Calu3 (cell line): Measurements from ENCODE around the gene CISTR. TPM values are rescaled to one million over a fixed set of nuclear protein-coding genes. Genes with fewer than 3 reads are reported as not detected.
"Not testable (repeated sequence)": the region's sequence is repeated elsewhere in the genome, so short reads cannot be mapped to it uniquely, and the experiment has no call there.

Source experiments
- BruUV-seq: library from RNA; stranded (reverse); fragments of 400-500 nt; replicated peaks from 2 replicates; lab custom pipeline; 2021; lab: Mats Ljungman, UMichigan
- CTCF ChIA-PET: fragments of 300-600 bp; sonication (Branson Sonifier 250); formaldehyde crosslinking; loops from one replicate; lab custom pipeline; 2022; ENCODE audit warnings: antibody characterized with exemption; lab: Charles Lee
- DNase-seq: peaks from one replicate; pipeline ENCODE4 v3.0.0; 2022
- H3K27ac Mint-ChIP-seq: one replicate; pipeline ENCODE4 v1.8.0; 2022; ENCODE audit warnings: mixed read lengths; ENCODE audit not compliant: unreplicated experiment
- H3K27me3 Mint-ChIP-seq: one replicate; pipeline ENCODE4 v1.8.0; 2022; ENCODE audit warnings: mixed read lengths; ENCODE audit not compliant: unreplicated experiment
- H3K36me3 Mint-ChIP-seq: one replicate; pipeline ENCODE4 v1.8.0; 2022; ENCODE audit warnings: mild to moderate bottlenecking, moderate library complexity, mixed read lengths; ENCODE audit not compliant: insufficient read depth, unreplicated experiment
- H3K4me1 Mint-ChIP-seq: one replicate; pipeline ENCODE4 v1.8.0; 2022; ENCODE audit warnings: mild to moderate bottlenecking, low read depth, mixed read lengths; ENCODE audit not compliant: unreplicated experiment
- H3K4me3 Mint-ChIP-seq: one replicate; pipeline ENCODE4 v1.8.0; 2022; ENCODE audit warnings: mild to moderate bottlenecking, low read depth, moderate library complexity, mixed read lengths; ENCODE audit not compliant: unreplicated experiment
- H3K9me3 Mint-ChIP-seq: one replicate; pipeline ENCODE4 v1.8.0; 2022; ENCODE audit warnings: low read depth, mixed read lengths; ENCODE audit not compliant: unreplicated experiment
- intact Hi-C: fragments of 100-400 bp; cut with micrococcal nuclease; formaldehyde crosslinking; loops from one replicate; pipeline ENCODE4 v1.10.0; 2022; ENCODE audit not compliant: unreplicated experiment
- total RNA-seq: library from RNA; stranded (reverse); gene quantifications from 2 replicates; pipeline ENCODE4 v1.2.3, GENCODE V29; 2022
- TF ChIP-seq, protein P1 (sequence below): fragments of 200-600 bp; IDR thresholded peaks from one replicate; pipeline ENCODE4 v1.8.0; 2022; ENCODE audit warnings: antibody characterized with exemption; ENCODE audit not compliant: unreplicated experiment

CISTR gene
- total RNA-seq, 1 experiment from 2014 or later = not detected

DNA sequence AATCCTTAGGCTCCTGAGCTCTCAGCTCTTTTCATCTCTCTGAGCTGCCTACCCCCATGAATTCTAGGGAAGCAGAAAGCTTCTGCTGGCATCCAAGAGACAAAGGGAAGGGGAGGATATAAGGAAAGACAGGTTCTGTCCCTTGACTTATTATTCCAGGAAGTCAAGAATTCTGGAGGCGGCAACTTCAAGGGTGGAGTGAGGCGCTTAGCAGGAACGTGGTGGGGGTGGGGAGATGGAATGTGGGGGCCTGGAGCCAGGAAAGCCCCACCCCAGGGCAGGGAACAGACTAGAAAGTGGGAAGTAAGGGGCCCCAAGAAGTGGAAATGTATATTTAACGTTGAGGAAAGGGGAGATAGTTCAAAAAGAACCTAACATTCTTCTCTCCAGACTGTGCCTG lies 26.0 kb downstream of the CISTR start:
- Mint-ChIP-seq H3K36me3 (peaks cover 16% of the 10 kb centered on the region), H3K4me1 (peaks cover 10% of the 10 kb centered on the region), H3K27ac (no peak overlapping the region), H3K27me3 (no peaks in the 10 kb centered on the region), H3K9me3 (no peaks in the 10 kb centered on the region), H3K4me3 (peak overlapping the region; percentile 92)
- TF ChIP-seq, protein P1, sequence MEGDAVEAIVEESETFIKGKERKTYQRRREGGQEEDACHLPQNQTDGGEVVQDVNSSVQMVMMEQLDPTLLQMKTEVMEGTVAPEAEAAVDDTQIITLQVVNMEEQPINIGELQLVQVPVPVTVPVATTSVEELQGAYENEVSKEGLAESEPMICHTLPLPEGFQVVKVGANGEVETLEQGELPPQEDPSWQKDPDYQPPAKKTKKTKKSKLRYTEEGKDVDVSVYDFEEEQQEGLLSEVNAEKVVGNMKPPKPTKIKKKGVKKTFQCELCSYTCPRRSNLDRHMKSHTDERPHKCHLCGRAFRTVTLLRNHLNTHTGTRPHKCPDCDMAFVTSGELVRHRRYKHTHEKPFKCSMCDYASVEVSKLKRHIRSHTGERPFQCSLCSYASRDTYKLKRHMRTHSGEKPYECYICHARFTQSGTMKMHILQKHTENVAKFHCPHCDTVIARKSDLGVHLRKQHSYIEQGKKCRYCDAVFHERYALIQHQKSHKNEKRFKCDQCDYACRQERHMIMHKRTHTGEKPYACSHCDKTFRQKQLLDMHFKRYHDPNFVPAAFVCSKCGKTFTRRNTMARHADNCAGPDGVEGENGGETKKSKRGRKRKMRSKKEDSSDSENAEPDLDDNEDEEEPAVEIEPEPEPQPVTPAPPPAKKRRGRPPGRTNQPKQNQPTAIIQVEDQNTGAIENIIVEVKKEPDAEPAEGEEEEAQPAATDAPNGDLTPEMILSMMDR = no peak
- CTCF ChIA-PET = interaction anchor here (0.7 to 1.2 kb wide), 2 partner anchors 18 to 316 kb away, joined by 3 to 4 read pairs; no protein-coding TSS in a partner anchor
- no peak for DNase-seq
- no TSS peak for BruUV-seq
- intact Hi-C loops = no loop called here

DNA sequence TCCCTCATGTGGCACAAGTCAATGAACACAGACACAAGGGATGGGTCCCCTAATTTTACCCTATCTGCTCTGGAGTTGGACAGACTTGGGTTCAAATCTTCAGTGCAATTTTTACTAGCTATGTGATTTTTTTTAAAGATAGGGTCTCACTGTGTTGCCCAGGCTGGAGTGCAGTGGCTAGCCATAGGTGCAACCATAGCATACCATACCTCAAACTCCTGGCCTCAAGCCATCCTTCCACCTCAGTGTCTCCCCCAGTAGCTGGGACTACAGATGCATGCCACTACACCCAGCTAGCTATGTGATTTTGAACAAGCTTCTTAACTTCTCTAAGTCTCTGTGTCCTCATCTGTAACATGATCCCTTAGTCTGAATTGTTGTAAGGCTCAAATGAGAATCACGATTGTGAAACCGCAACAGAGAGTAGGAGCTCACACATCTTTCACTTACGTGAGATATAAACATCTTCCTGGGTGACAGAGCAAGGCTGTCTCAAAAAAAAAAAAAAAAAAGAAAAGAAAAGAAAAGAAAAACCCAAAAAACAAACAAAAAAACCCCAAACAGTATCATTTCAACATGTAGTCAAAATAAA lies 29.2 kb downstream of the CISTR start:
- no peak for DNase-seq
- intact Hi-C loops = no loop called here
- no peaks in the 10 kb centered on the region for H3K9me3 Mint-ChIP-seq
- peaks cover 9% of the 10 kb centered on the region for H3K36me3 Mint-ChIP-seq
- no peaks in the 10 kb centered on the region for H3K27me3 Mint-ChIP-seq
- no peak overlapping the region for H3K27ac Mint-ChIP-seq
- H3K4me3 Mint-ChIP-seq = no peak overlapping the region
- BruUV-seq = no TSS peak
- CTCF ChIA-PET = interaction anchor here (0.6 to 1.3 kb wide), 2 partner anchors 19 to 21 kb away, joined by 5 to 7 read pairs; no protein-coding TSS in a partner anchor
- H3K4me1 Mint-ChIP-seq = peaks cover 10% of the 10 kb centered on the region
- TF ChIP-seq, protein P1 = no peak

DNA sequence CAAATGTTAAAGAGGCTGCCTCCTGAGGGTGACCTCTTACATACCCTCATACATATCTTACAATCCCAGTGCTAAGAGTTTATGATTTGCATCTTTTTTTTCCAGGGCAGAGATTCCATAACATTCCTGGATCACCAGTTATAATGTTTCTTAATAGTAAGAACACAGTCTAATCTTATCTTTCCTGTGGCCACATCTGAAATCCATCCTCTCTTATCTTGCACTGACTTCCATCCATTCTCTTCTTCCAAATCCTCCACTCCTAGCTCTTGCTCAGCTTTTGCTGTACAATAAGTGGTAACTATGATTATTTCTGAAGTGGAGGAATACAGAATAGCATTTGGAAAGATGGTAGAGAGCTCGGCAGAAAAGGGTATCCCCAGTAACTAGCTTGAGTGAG lies 30.8 kb downstream of the CISTR start:
- CTCF ChIA-PET = no interaction called here
- TF ChIP-seq, protein P1 = no peak
- intact Hi-C loops = no loop called here
- no peak for DNase-seq
- Mint-ChIP-seq H3K4me3 (no peak overlapping the region), H3K36me3 (peaks cover 4% of the 10 kb centered on the region), H3K9me3 (no peaks in the 10 kb centered on the region), H3K27ac (no peak overlapping the region), H3K4me1 (peaks cover 7% of the 10 kb centered on the region), H3K27me3 (no peaks in the 10 kb centered on the region)
- BruUV-seq = no TSS peak

DNA sequence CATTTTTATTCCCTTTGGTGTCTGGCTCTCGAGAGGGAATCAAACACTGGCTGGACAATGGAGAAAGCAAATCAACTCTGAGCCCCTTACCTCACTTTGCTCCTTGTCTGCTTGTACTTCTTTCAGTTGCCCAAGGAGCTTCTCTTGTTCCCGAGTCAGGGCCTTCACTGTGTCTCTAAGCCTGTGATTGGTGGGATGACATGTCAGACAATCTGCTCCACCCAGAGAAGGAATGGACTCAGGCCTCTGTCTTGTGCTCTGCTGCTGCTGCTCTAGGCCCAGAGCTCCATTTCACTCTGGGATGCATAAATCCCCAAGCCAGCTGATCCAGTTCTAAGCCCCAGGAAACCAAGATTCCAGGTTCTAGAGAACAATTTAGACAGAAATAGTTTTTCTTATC lies 32.1 kb downstream of the CISTR start:
- intact Hi-C loops = no loop called here
- H3K4me3 Mint-ChIP-seq = no peak overlapping the region
- no peaks in the 10 kb centered on the region for H3K4me1 Mint-ChIP-seq
- TF ChIP-seq, protein P1 = no peak
- no peak for DNase-seq
- H3K27me3 Mint-ChIP-seq = no peaks in the 10 kb centered on the region
- H3K9me3 Mint-ChIP-seq = no peaks in the 10 kb centered on the region
- H3K36me3 Mint-ChIP-seq = peaks cover 4% of the 10 kb centered on the region
- no TSS peak for BruUV-seq
- no peak overlapping the region for H3K27ac Mint-ChIP-seq
- CTCF ChIA-PET = no interaction called here

DNA sequence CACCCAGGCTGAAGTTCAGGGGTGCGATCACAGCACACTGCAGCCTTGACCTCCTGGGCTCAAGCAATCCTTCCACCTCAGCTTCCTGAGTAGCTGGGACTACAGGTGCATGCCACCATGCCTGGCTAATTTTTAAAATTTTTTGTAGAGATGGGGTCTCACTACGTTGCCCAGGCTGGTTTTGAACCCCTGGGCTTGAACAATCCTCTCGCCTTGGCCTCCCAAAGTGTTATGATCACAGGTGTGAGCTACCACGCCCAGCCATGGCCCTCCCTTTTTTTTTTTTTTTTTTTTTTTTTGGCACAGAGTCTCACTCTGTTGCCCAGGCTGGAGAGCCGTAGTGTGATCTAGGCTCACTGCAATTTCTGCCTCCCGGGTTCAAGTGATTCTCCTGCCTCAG lies 33.2 kb downstream of the CISTR start:
- H3K27ac Mint-ChIP-seq, H3K27me3 Mint-ChIP-seq, H3K4me1 Mint-ChIP-seq, H3K36me3 Mint-ChIP-seq, intact Hi-C loops, DNase-seq, BruUV-seq, H3K9me3 Mint-ChIP-seq, H3K4me3 Mint-ChIP-seq: not testable (repeated sequence)
- CTCF ChIA-PET = interaction anchor here (0.7 kb wide), 1 partner anchor 219 kb away, joined by 4 read pairs; no protein-coding TSS in a partner anchor
